Measurements from ENCODE around the gene STAT5B.
A peak's percentile ranks its signal among the peaks of the same experiment; 100 is the strongest.

GRCh38 chr17:42193216-42193968 is 82.8 kb downstream of the STAT5B start:
- TF ChIP-seq CHD2 (IDR thresholded peaks at IDR 0.05; ENCODE audit: low read depth, low read length) (no peak), REPIN1 (CRISPR knock-in tag; IDR thresholded peaks at IDR 0.05; ENCODE audit: borderline replicate concordance, low read depth) (no peak), DPF2 (CRISPR knock-in tag; IDR thresholded peaks at IDR 0.05; ENCODE audit: borderline replicate concordance, low read depth) (no peak), RAD21 (CRISPR knock-in tag; IDR thresholded peaks at IDR 0.05) (no peak), AFF4 (CRISPR knock-in tag; IDR thresholded peaks at IDR 0.05) (no peak), IRF2 (CRISPR knock-in tag; IDR thresholded peaks at IDR 0.05) (no peak), CREB1 (IDR thresholded peaks at IDR 0.05) (no peak), CREB1 (CRISPR knock-in tag; IDR thresholded peaks at IDR 0.05) (no peak), ZNF564 (CRISPR knock-in tag; IDR thresholded peaks at IDR 0.05) (no peak), TCF12 (IDR thresholded peaks at IDR 0.05) (no peak), TCF12 (CRISPR knock-in tag; IDR thresholded peaks at IDR 0.05) (no peak), RORA (CRISPR knock-in tag; IDR thresholded peaks at IDR 0.05) (no peak), CTCF (CRISPR knock-in tag; IDR thresholded peaks at IDR 0.05) (peak; percentile 30; the same call in 1 of the 2 replicates)
